Osteocyte (in vitro differentiated cells): ENCODE measurements around the gene SHFL. TPM values are rescaled to one million over a fixed set of nuclear protein-coding genes. Genes with fewer than 3 reads are reported as not detected.

ENCODE experiments used
- DNase-seq: peaks from one replicate; pipeline ENCODE4 v3.0.0; 2021; ENCODE audit warnings: mixed read lengths; ENCODE audit not compliant: unreplicated experiment; ENCODE audit errors: extremely low spot score
- H3K27ac Mint-ChIP-seq: one replicate; pipeline ENCODE4 v1.8.0; 2021; ENCODE audit warnings: mild to moderate bottlenecking, mixed read lengths; ENCODE audit not compliant: unreplicated experiment
- H3K27me3 Mint-ChIP-seq: one replicate; pipeline ENCODE4 v1.8.0; 2021; ENCODE audit warnings: mixed read lengths; ENCODE audit not compliant: unreplicated experiment
- H3K36me3 Mint-ChIP-seq: one replicate; pipeline ENCODE4 v1.8.0; 2021; ENCODE audit warnings: mixed read lengths; ENCODE audit not compliant: unreplicated experiment
- H3K4me1 Mint-ChIP-seq: one replicate; pipeline ENCODE4 v1.8.0; 2021; ENCODE audit warnings: mixed read lengths; ENCODE audit not compliant: unreplicated experiment
- H3K4me3 Mint-ChIP-seq: one replicate; pipeline ENCODE4 v1.8.0; 2021; ENCODE audit warnings: mild to moderate bottlenecking, moderate library complexity, mixed read lengths; ENCODE audit not compliant: unreplicated experiment
- H3K9me3 Mint-ChIP-seq: one replicate; pipeline ENCODE4 v1.8.0; 2021; ENCODE audit warnings: mixed read lengths; ENCODE audit not compliant: unreplicated experiment
- long read RNA-seq: library from polyadenylated mRNA; unstranded; transcript quantifications from one replicate; pipeline ENCODE4 v2.0.0, GENCODE V29; 2021
- total RNA-seq: library from RNA; stranded (reverse); gene quantifications from 2 replicates; pipeline ENCODE4 v1.2.1, GENCODE V29; 2021
- TF ChIP-seq, protein P1 (sequence below): fragments of 200-600 bp; sonication (generic); IDR thresholded peaks from 2 replicates; pipeline ENCODE4 v1.5.0; 2021; ENCODE audit warnings: antibody characterized with exemption, mild to moderate bottlenecking, moderate library complexity

The SHFL gene
- total RNA-seq = 35.9 and 38.7 TPM in 2 replicates
- long read RNA-seq, transcript C19orf66-201 (8 exons, 2,117 nt) = major isoform, 20 of 25 reads
- long read RNA-seq, partial matches to known transcripts = 1 of 25 reads
- long read RNA-seq, other reads (novel, unspliced or antisense) = 1 of 25 reads

DNA sequence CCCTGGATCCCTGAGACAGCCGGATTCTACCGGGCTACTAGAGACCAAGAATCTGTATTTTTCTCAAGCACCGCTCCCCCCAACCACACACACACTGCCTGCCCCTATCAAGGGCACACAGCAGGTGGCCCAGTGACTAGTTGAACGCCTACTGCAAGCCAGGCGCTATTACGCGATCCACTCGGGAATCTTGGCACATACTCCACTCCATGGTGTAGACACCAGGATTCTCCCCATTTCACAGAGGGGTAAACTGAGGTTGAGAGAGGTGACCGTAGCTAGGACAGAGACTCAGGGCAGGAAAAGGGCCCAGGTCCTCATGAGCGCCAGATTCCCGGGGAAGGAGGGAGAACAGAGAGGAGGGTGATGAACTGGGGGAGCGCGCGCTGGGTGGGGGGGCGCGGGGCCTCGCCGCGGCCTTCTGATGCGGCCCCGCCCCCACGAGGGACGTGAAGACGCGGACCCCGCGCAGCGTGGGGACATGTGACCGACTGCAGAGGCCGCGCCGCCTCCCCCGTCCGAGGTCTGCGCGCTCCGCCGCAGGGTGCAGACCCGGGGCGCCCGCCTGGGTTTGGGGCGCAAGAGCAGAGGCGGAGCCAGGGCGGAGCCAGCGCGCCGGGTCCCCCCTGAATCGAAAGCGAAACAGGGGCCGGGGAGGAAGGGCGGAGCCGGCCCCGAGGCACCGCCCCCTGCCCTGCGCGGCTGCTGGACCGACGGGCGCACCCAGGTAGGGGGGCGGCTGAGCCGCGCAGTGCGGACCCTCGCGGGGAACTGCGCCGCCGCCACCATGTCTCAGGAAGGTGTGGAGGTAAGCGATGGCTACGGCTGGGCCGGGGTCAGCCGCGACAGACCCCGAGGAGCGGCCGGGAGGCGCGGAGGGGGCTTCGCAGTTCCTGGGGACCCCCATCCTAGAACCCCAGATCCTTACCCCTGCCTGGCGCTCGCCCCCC, at the start of gene SHFL:
SHFL (plus strand) TSS at position 677 of the 950 bp plus-strand sequence; CDS start at position 788, 111 bp downstream.
- peak within 1 kb of the TSS; percentile 56 for H3K27ac Mint-ChIP-seq
- peak; percentile 90 for DNase-seq
- peaks cover 5% of the 10 kb centered on the region for H3K4me1 Mint-ChIP-seq
- H3K27me3 Mint-ChIP-seq = peaks cover 5% of the 10 kb centered on the region
- H3K9me3 Mint-ChIP-seq = no peaks in the 10 kb centered on the region
- TF ChIP-seq, protein P1, sequence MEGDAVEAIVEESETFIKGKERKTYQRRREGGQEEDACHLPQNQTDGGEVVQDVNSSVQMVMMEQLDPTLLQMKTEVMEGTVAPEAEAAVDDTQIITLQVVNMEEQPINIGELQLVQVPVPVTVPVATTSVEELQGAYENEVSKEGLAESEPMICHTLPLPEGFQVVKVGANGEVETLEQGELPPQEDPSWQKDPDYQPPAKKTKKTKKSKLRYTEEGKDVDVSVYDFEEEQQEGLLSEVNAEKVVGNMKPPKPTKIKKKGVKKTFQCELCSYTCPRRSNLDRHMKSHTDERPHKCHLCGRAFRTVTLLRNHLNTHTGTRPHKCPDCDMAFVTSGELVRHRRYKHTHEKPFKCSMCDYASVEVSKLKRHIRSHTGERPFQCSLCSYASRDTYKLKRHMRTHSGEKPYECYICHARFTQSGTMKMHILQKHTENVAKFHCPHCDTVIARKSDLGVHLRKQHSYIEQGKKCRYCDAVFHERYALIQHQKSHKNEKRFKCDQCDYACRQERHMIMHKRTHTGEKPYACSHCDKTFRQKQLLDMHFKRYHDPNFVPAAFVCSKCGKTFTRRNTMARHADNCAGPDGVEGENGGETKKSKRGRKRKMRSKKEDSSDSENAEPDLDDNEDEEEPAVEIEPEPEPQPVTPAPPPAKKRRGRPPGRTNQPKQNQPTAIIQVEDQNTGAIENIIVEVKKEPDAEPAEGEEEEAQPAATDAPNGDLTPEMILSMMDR = no peak
- peaks cover 10% of the 10 kb centered on the region for H3K36me3 Mint-ChIP-seq
- H3K4me3 Mint-ChIP-seq = peak within 1 kb of the TSS; percentile 77

DNA sequence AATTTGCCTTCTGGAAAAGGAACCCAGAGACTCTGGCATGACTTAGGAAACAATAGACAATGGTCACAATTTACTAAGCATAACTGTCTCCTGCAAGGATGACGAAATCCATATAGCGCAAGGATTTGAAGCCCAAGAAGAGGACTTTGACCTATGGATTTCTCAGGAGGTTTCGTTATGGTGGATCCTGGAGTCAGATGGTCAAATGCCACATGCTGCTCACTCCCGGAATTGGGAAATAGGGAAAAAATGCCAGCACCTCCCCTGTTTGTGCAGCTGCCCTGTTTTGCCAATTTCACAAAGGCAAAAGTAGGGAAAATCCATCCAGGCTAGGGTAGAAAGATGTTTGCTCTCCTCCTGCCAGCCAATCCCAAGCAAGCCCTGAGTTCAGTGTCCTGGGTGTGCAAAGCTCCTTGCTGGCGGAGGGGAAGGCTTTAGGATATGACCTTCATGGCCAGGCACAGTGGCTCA, 49.5 kb upstream of the SHFL start:
- DNase-seq = no peak
- Mint-ChIP-seq H3K27ac (no peak overlapping the region), H3K27me3 (peaks cover 62% of the 10 kb centered on the region), H3K9me3 (no peaks in the 10 kb centered on the region), H3K4me3 (no peak overlapping the region), H3K4me1 (no peaks in the 10 kb centered on the region), H3K36me3 (no peaks in the 10 kb centered on the region)
- TF ChIP-seq, protein P1 = no peak

DNA sequence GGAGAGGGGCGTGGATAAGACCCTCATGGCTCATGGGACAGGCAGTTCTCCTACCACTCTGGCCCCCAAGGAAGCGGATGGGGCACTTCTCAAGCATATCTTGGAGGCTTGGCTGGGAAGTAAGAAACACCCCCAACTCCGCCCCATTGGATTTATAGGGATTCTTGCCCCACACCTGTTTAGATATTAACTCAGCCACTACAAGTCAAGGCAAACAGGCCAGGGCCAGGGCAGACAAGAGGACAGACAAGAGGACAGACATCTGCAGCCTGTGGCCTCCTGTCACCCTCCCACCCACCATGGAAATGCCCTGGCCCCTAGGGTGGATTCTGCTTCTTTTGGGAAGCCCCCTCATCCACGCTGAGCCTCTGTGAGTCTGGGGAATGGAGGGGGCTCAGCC, 48.8 kb upstream of the SHFL start:
- H3K27ac Mint-ChIP-seq = no peak overlapping the region
- TF ChIP-seq, protein P1 = no peak
- DNase-seq = no peak
- no peaks in the 10 kb centered on the region for H3K4me1 Mint-ChIP-seq
- no peaks in the 10 kb centered on the region for H3K9me3 Mint-ChIP-seq
- H3K27me3 Mint-ChIP-seq = peaks cover 64% of the 10 kb centered on the region
- no peak overlapping the region for H3K4me3 Mint-ChIP-seq
- no peaks in the 10 kb centered on the region for H3K36me3 Mint-ChIP-seq

DNA sequence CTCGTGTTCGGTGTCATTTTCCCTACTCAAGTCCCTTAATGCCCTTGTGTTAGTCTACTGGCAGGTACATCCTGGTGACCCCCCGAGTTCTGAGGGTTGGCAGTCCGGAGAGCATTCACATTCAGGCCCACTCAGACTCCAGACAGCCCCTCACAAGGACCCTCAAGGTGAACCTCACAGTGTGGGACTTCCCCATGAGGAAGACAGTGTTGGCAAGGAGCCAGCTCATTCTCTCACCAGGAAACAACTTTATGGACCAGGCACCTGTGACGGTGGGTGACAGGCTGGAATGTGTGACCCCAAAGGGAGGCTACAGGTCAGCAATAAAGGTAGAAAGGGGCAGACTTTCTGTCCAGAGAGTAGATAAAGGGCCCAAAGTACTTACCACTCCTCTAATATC, 48.3 kb upstream of the SHFL start:
- TF ChIP-seq, protein P1 = no peak
- H3K36me3 Mint-ChIP-seq = no peaks in the 10 kb centered on the region
- no peak overlapping the region for H3K27ac Mint-ChIP-seq
- H3K9me3 Mint-ChIP-seq = no peaks in the 10 kb centered on the region
- peaks cover 65% of the 10 kb centered on the region for H3K27me3 Mint-ChIP-seq
- H3K4me1 Mint-ChIP-seq = no peaks in the 10 kb centered on the region
- H3K4me3 Mint-ChIP-seq = no peak overlapping the region
- no peak for DNase-seq

DNA sequence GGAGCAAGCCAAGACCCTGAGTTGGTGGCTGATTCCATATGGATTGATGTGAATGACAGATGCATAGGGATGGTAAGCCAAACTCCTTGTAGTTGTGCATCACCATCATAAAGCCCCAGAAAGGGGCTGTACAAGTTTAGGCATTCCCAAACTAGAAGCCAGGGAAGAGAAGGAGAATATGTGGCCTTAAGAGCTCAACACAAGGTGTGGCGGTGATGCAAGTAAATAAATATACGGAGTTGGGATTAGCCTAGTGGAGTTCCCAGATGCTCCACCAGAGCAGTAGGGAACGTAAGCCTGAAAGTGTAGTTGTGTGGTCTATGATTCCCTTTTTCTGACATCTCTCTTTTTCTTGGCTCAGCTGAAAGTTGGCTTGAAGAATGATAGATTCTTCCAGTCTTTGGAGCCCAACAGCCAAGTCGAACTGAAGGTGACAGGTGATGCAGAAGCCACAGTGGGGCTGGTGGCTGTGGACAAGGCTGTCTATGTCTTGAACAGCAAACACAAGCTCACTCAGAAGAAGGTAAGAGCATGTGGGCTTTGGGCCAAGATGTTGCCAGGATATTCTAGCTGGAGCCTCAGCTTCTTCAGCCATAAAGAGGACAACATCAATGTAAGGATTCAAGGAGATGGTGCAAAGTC, 42.7 kb upstream of the SHFL start:
- TF ChIP-seq, protein P1 = no peak
- Mint-ChIP-seq H3K27me3 (peaks cover 61% of the 10 kb centered on the region), H3K4me3 (no peak overlapping the region), H3K27ac (no peak overlapping the region), H3K4me1 (no peaks in the 10 kb centered on the region), H3K9me3 (no peaks in the 10 kb centered on the region), H3K36me3 (no peaks in the 10 kb centered on the region)
- no peak for DNase-seq
